HEK293 (cell line): ENCODE data around the gene RALGAPA1.
A peak's percentile ranks its signal among the peaks of the same experiment; 100 is the strongest.

ENCODE experiments used
- CTCF ChIA-PET: fragments of 350-600 bp; formaldehyde crosslinking; extraction: SDS; loops from one replicate; lab custom pipeline; 2021; ENCODE audit warnings: antibody characterized with exemption; lab: Yijun Ruan, JAX
- POLR2A ChIA-PET: fragments of 300-600 bp; formaldehyde crosslinking; extraction: SDS; loops from one replicate; lab custom pipeline; 2020; ENCODE audit warnings: antibody characterized with exemption, inconsistent platforms; lab: Yijun Ruan, JAX
- H3K27ac ChIP-seq: fragments of 200-500 bp; sonication (Bioruptor generic); 2 replicates; pipeline ENCODE4 v1.5.1; 2014; ENCODE audit warnings: low read depth, low read length, control low read depth, inconsistent platforms; ENCODE audit errors: extremely low read depth
- H3K36me3 ChIP-seq, 2 experiments: fragments of 200-500 bp in 1 of 2; sonication (Bioruptor generic) in 1 of 2; 1 replicate in 1 of 2; 2 replicates in 1 of 2; pipeline ENCODE4 v1.5.1; 2014 to 2017; ENCODE audit warnings: inconsistent platforms in 2 of 2, low read length in 2 of 2; ENCODE audit not compliant: control insufficient read depth in 2 of 2, insufficient read depth in 1 of 2
- H3K4me1 ChIP-seq: fragments of 200-500 bp; sonication (Bioruptor generic); 2 replicates; pipeline ENCODE4 v1.5.1; 2014; ENCODE audit warnings: mild to moderate bottlenecking, low read length, inconsistent platforms; ENCODE audit not compliant: control insufficient read depth, insufficient read depth
- H3K4me3 ChIP-seq: 2 replicates; pipeline ENCODE4 v1.5.1; 2011; ENCODE audit warnings: low read depth, mild to moderate bottlenecking, control low read depth, low read length, moderate library complexity
- H3K9me3 ChIP-seq: fragments of 200-500 bp; sonication (Bioruptor generic); 2 replicates; pipeline ENCODE4 v1.5.1; 2014; ENCODE audit warnings: low read depth, low read length, inconsistent platforms; ENCODE audit not compliant: control insufficient read depth, insufficient read depth
- BCL11A ChIP-seq: fragments of 450-650 bp; formaldehyde crosslinking; IDR thresholded peaks from 2 replicates; pipeline ENCODE4 v1.5.1; 2016; ENCODE audit warnings: low read depth, missing biosample characterization, missing genetic modification characterization
- EGR2 ChIP-seq: fragments of 450-650 bp; formaldehyde crosslinking; IDR thresholded peaks from 2 replicates; pipeline ENCODE4 v1.5.1; 2016; ENCODE audit warnings: low read depth, missing biosample characterization, missing genetic modification characterization
- GLI2 ChIP-seq: fragments of 450-650 bp; formaldehyde crosslinking; IDR thresholded peaks from 2 replicates; pipeline ENCODE4; 2017; ENCODE audit warnings: missing biosample characterization, missing genetic modification characterization, low read depth, borderline replicate concordance
- GLI4 ChIP-seq: fragments of 450-650 bp; formaldehyde crosslinking; IDR thresholded peaks from 2 replicates; pipeline ENCODE4 v1.5.1; 2016; ENCODE audit warnings: missing biosample characterization, missing genetic modification characterization
- GLIS1 ChIP-seq: fragments of 450-650 bp; formaldehyde crosslinking; IDR thresholded peaks from 2 replicates; pipeline ENCODE4 v1.5.1; 2016; ENCODE audit warnings: missing biosample characterization, missing genetic modification characterization
- GLIS2 ChIP-seq: fragments of 450-650 bp; formaldehyde crosslinking; IDR thresholded peaks from 2 replicates; pipeline ENCODE4 v1.5.1; 2016; ENCODE audit warnings: missing biosample characterization, missing genetic modification characterization
- OSR2 ChIP-seq: fragments of 450-650 bp; formaldehyde crosslinking; IDR thresholded peaks from 2 replicates; pipeline ENCODE4 v1.5.1; 2016; ENCODE audit warnings: missing biosample characterization, missing genetic modification characterization
- PATZ1 ChIP-seq: fragments of 450-650 bp; formaldehyde crosslinking; IDR thresholded peaks from 2 replicates; pipeline ENCODE4 v1.5.1; 2016; ENCODE audit warnings: missing biosample characterization, missing genetic modification characterization
- SP7 ChIP-seq: fragments of 450-650 bp; formaldehyde crosslinking; IDR thresholded peaks from 2 replicates; pipeline ENCODE4 v1.5.1; 2016; ENCODE audit warnings: missing biosample characterization, missing genetic modification characterization
- ZBTB44 ChIP-seq: fragments of 450-650 bp; IDR thresholded peaks from 2 replicates; pipeline ENCODE4 v1.5.1; 2018; ENCODE audit warnings: missing biosample characterization, mild to moderate bottlenecking, missing genetic modification characterization
- ZBTB48 ChIP-seq: fragments of 450-650 bp; formaldehyde crosslinking; IDR thresholded peaks from 2 replicates; pipeline ENCODE4 v1.5.1; 2016; ENCODE audit warnings: missing biosample characterization, missing genetic modification characterization
- ZBTB49 ChIP-seq: fragments of 450-650 bp; formaldehyde crosslinking; IDR thresholded peaks from 2 replicates; pipeline ENCODE4 v1.5.1; 2016; ENCODE audit warnings: missing biosample characterization, missing genetic modification characterization, low read depth
- ZBTB7A ChIP-seq: fragments of 450-650 bp; formaldehyde crosslinking; IDR thresholded peaks from 2 replicates; pipeline ENCODE4 v1.5.1; 2016; ENCODE audit warnings: low read depth, missing biosample characterization, missing genetic modification characterization
- ZFP37 ChIP-seq: fragments of 450-650 bp; formaldehyde crosslinking; IDR thresholded peaks from 2 replicates; pipeline ENCODE4 v1.5.1; 2016; ENCODE audit warnings: missing biosample characterization, missing genetic modification characterization
- ZNF146 ChIP-seq: fragments of 450-650 bp; formaldehyde crosslinking; IDR thresholded peaks from 2 replicates; pipeline ENCODE4 v1.5.1; 2016; ENCODE audit warnings: missing biosample characterization, missing genetic modification characterization
- ZNF302 ChIP-seq: fragments of 450-650 bp; formaldehyde crosslinking; IDR thresholded peaks from 2 replicates; pipeline ENCODE4 v1.5.1; 2016; ENCODE audit warnings: missing biosample characterization, missing genetic modification characterization, low read depth
- ZNF391 ChIP-seq: fragments of 450-650 bp; formaldehyde crosslinking; IDR thresholded peaks from 2 replicates; pipeline ENCODE4 v1.5.1; 2016; ENCODE audit warnings: low read depth, missing biosample characterization, missing genetic modification characterization, borderline replicate concordance
- ZNF404 ChIP-seq: fragments of 450-650 bp; formaldehyde crosslinking; IDR thresholded peaks from 2 replicates; pipeline ENCODE4 v1.5.1; 2017; ENCODE audit warnings: missing biosample characterization, missing genetic modification characterization
- ZNF426 ChIP-seq: fragments of 450-650 bp; formaldehyde crosslinking; IDR thresholded peaks from 2 replicates; pipeline ENCODE4 v1.5.1; 2017; ENCODE audit warnings: missing biosample characterization, missing genetic modification characterization, mild to moderate bottlenecking, inconsistent platforms, moderate library complexity
- ZNF473 ChIP-seq: fragments of 450-650 bp; formaldehyde crosslinking; IDR thresholded peaks from 2 replicates; pipeline ENCODE4 v1.5.1; 2017; ENCODE audit warnings: missing biosample characterization, missing genetic modification characterization
- ZNF664 ChIP-seq: fragments of 450-650 bp; formaldehyde crosslinking; IDR thresholded peaks from 2 replicates; pipeline ENCODE4 v1.5.1; 2016; ENCODE audit warnings: missing biosample characterization, missing genetic modification characterization
- ZNF747 ChIP-seq: fragments of 450-650 bp; formaldehyde crosslinking; IDR thresholded peaks from 2 replicates; pipeline ENCODE4 v1.5.1; 2016; ENCODE audit warnings: missing biosample characterization, missing genetic modification characterization
- TF ChIP-seq, protein P1 (sequence below): fragments of 450-650 bp; formaldehyde crosslinking; IDR thresholded peaks from 2 replicates; pipeline ENCODE4 v1.5.1; 2016; ENCODE audit warnings: missing biosample characterization, missing genetic modification characterization
- TF ChIP-seq, protein P2 (sequence below): fragments of 450-650 bp; formaldehyde crosslinking; IDR thresholded peaks from 2 replicates; pipeline ENCODE4; 2016; ENCODE audit warnings: missing biosample characterization, missing genetic modification characterization

The RALGAPA1 gene

DNA sequence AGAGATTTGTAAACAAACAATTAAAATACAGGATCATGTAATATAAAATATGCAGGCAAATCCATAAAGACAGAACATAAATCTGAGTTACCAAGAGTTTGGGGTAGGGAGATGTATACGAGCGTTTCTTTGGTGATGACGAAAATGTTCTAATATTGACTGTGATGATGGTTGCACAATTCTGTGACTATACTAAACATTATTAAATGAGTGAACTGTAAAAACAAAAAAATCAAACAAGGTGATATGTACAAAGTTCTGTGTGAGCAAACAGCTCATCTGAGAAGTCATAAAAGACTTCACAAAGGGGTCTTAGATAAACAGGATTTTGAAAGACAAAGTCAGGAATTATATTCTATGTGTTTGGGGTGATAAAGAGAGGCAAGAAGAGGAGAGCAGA is 147.2 kb downstream of the RALGAPA1 start:
- ChIA-PET POLR2A (no interaction called here), CTCF (no interaction called here)
- no peak overlapping the region for H3K4me3 ChIP-seq
- peaks cover 0 to 16% of the 10 kb centered on the region in 2 experiments for H3K36me3 ChIP-seq
- H3K4me1 ChIP-seq, result no peaks in the 10 kb centered on the region
- TF ChIP-seq ZNF391 (tag by site-specific recombination) (no peak), EGR2 (tag by site-specific recombination) (no peak), GLI2 (no peak), ZBTB44 (tag by site-specific recombination) (no peak), ZNF473 (tag by site-specific recombination) (no peak), GLI4 (no peak), SP7 (no peak), ZNF404 (tag by site-specific recombination) (no peak), ZNF426 (no peak), ZNF302 (no peak), ZNF747 (tag by site-specific recombination) (no peak), ZBTB48 (tag by site-specific recombination) (no peak), BCL11A (tag by site-specific recombination) (no peak), OSR2 (tag by site-specific recombination) (no peak), ZBTB7A (tag by site-specific recombination) (no peak), GLIS1 (tag by site-specific recombination) (no peak)
- H3K9me3 ChIP-seq, result no peaks in the 10 kb centered on the region
- no peak overlapping the region for H3K27ac ChIP-seq

GRCh38 chr14:35653045-35653444 is 156.1 kb downstream of the RALGAPA1 start:
- POLR2A ChIA-PET, result no interaction called here
- no peak overlapping the region for H3K4me3 ChIP-seq

GRCh38 chr14:35643513-35643912 is 165.6 kb downstream of the RALGAPA1 start:
- H3K36me3 ChIP-seq, result peaks cover 0 to 9% of the 10 kb centered on the region in 2 experiments; a peak in 1 of 3 replicates
- H3K9me3 ChIP-seq, result no peaks in the 10 kb centered on the region
- H3K4me1 ChIP-seq, result no peaks in the 10 kb centered on the region
- POLR2A ChIA-PET, result no interaction called here
- no peak overlapping the region for H3K4me3 ChIP-seq
- CTCF ChIA-PET, result no interaction called here
- TF ChIP-seq ZNF747 (tag by site-specific recombination), result no peak
- TF ChIP-seq, protein P1, sequence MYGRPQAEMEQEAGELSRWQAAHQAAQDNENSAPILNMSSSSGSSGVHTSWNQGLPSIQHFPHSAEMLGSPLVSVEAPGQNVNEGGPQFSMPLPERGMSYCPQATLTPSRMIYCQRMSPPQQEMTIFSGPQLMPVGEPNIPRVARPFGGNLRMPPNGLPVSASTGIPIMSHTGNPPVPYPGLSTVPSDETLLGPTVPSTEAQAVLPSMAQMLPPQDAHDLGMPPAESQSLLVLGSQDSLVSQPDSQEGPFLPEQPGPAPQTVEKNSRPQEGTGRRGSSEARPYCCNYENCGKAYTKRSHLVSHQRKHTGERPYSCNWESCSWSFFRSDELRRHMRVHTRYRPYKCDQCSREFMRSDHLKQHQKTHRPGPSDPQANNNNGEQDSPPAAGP (tag by site-specific recombination), result no peak
- TF ChIP-seq ZNF391 (tag by site-specific recombination), result no peak
- TF ChIP-seq ZFP37 (tag by site-specific recombination), result no peak
- no peak for TF ChIP-seq PATZ1 (tag by site-specific recombination)
- TF ChIP-seq ZBTB49 (tag by site-specific recombination), result no peak
- TF ChIP-seq GLIS2 (tag by site-specific recombination), result no peak
- TF ChIP-seq ZNF146 (tag by site-specific recombination), result peak; percentile 84
- no peak overlapping the region for H3K27ac ChIP-seq

More at GRCh38 chr14:35653045-35653444, 156.1 kb downstream of the RALGAPA1 start:
- H3K9me3 ChIP-seq, result no peaks in the 10 kb centered on the region
- CTCF ChIA-PET, result interaction anchor here (0.5 kb wide), 1 partner anchor 31 kb away, joined by 3 read pairs; no protein-coding TSS in a partner anchor
- no peak overlapping the region for H3K27ac ChIP-seq
- peaks cover 8 to 19% of the 10 kb centered on the region in 2 experiments for H3K36me3 ChIP-seq
- no peaks in the 10 kb centered on the region for H3K4me1 ChIP-seq
- TF ChIP-seq, protein P2, sequence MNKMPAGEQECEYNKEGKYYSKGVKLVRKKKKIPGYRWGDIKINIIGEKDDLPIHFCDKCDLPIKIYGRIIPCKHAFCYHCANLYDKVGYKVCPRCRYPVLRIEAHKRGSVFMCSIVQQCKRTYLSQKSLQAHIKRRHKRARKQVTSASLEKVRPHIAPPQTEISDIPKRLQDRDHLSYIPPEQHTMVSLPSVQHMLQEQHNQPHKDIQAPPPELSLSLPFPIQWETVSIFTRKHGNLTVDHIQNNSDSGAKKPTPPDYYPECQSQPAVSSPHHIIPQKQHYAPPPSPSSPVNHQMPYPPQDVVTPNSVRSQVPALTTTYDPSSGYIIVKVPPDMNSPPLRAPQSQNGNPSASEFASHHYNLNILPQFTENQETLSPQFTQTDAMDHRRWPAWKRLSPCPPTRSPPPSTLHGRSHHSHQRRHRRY (tag by site-specific recombination), result no peak
- TF ChIP-seq ZNF664 (tag by site-specific recombination), result peak; percentile 52; the same call in 1 of the 2 replicates
